Activated effector memory CD4-positive, alpha-beta T cell treated with Interleukin-2 at 50 U/mL for 16 hours (primary cell): ENCODE results near the gene RMND5B.
"Not testable (repeated sequence)": the region's sequence is repeated elsewhere in the genome, so short reads cannot be mapped to it uniquely, and the experiment has no call there.

Source experiments
- DNase-seq: peaks from one replicate; pipeline ENCODE4 v3.0.0-alpha.2; 2020

Gene RMND5B

GRCh38 chr5:178130576-178131445 lies at the start of gene RMND5B:
Gene RMND5B, plus strand, starts transcription at chr5:178131014. Its CDS starts 7,106 bp downstream, at chr5:178138120.
- peak; percentile 73 for DNase-seq

GRCh38 chr5:178081571-178082243 lies 49.1 kb upstream of the RMND5B start:
- no peak for DNase-seq

GRCh38 chr5:178083922-178084321 lies 46.9 kb upstream of the RMND5B start:
- no peak for DNase-seq

- DNase-seq = no peak
Measured at GRCh38 chr5:178085316-178085715, 45.5 kb upstream of the RMND5B start.

- DNase-seq = no peak
Measured at GRCh38 chr5:178086266-178086665, 44.5 kb upstream of the RMND5B start.

- not testable (repeated sequence) for DNase-seq
Measured at GRCh38 chr5:178087199-178087598, 43.6 kb upstream of the RMND5B start.

- DNase-seq = no peak
Measured at GRCh38 chr5:178090856-178091255, 40.0 kb upstream of the RMND5B start.

GRCh38 chr5:178093134-178093533 lies 37.7 kb upstream of the RMND5B start:
- DNase-seq = no peak

- DNase-seq = no peak
Measured at GRCh38 chr5:178094345-178094744, 36.5 kb upstream of the RMND5B start.

- DNase-seq = no peak
Measured at GRCh38 chr5:178098685-178099084, 32.1 kb upstream of the RMND5B start.

- DNase-seq = no peak
Measured at GRCh38 chr5:178103612-178104011, 27.2 kb upstream of the RMND5B start.

GRCh38 chr5:178104492-178104891 lies 26.3 kb upstream of the RMND5B start:
- DNase-seq = no peak

- no peak for DNase-seq
Measured at GRCh38 chr5:178106086-178106485, 24.7 kb upstream of the RMND5B start.

GRCh38 chr5:178106556-178107239 lies 24.1 kb upstream of the RMND5B start:
- DNase-seq = no peak

GRCh38 chr5:178107756-178108310 lies 23.0 kb upstream of the RMND5B start:
- DNase-seq = no peak

- no peak for DNase-seq
Measured at GRCh38 chr5:178108446-178108845, 22.4 kb upstream of the RMND5B start.

GRCh38 chr5:178108966-178109365 lies 21.8 kb upstream of the RMND5B start:
- no peak for DNase-seq

GRCh38 chr5:178110511-178110910 lies 20.3 kb upstream of the RMND5B start:
- no peak for DNase-seq

- no peak for DNase-seq
Measured at GRCh38 chr5:178111925-178112324, 18.9 kb upstream of the RMND5B start.

GRCh38 chr5:178112545-178112944 lies 18.3 kb upstream of the RMND5B start:
- DNase-seq = no peak

GRCh38 chr5:178113141-178113787 lies 17.6 kb upstream of the RMND5B start, which contains the start of gene N4BP3:
Gene N4BP3, plus strand, starts transcription at chr5:178113532. Its CDS starts 6,052 bp downstream, at chr5:178119584.
- DNase-seq = peak; percentile 77

- no peak for DNase-seq
Measured at GRCh38 chr5:178113841-178114324, 16.9 kb upstream of the RMND5B start.
